Calu3 (cell line): ENCODE measurements around the gene SRR. TPM values are rescaled to one million over a fixed set of nuclear protein-coding genes. Genes with fewer than 3 reads are reported as not detected.

Source experiments
- BruUV-seq: library from RNA; stranded (reverse); fragments of 400-500 nt; replicated peaks from 2 replicates; lab custom pipeline; 2021; lab: Mats Ljungman, UMichigan
- CTCF ChIA-PET: fragments of 300-600 bp; sonication (Branson Sonifier 250); formaldehyde crosslinking; loops from one replicate; lab custom pipeline; 2022; ENCODE audit warnings: antibody characterized with exemption; lab: Charles Lee
- DNase-seq: peaks from one replicate; pipeline ENCODE4 v3.0.0; 2022
- H3K27ac Mint-ChIP-seq: one replicate; pipeline ENCODE4 v1.8.0; 2022; ENCODE audit warnings: mixed read lengths; ENCODE audit not compliant: unreplicated experiment
- H3K27me3 Mint-ChIP-seq: one replicate; pipeline ENCODE4 v1.8.0; 2022; ENCODE audit warnings: mixed read lengths; ENCODE audit not compliant: unreplicated experiment
- H3K36me3 Mint-ChIP-seq: one replicate; pipeline ENCODE4 v1.8.0; 2022; ENCODE audit warnings: mild to moderate bottlenecking, moderate library complexity, mixed read lengths; ENCODE audit not compliant: insufficient read depth, unreplicated experiment
- H3K4me1 Mint-ChIP-seq: one replicate; pipeline ENCODE4 v1.8.0; 2022; ENCODE audit warnings: mild to moderate bottlenecking, low read depth, mixed read lengths; ENCODE audit not compliant: unreplicated experiment
- H3K4me3 Mint-ChIP-seq: one replicate; pipeline ENCODE4 v1.8.0; 2022; ENCODE audit warnings: mild to moderate bottlenecking, low read depth, moderate library complexity, mixed read lengths; ENCODE audit not compliant: unreplicated experiment
- H3K9me3 Mint-ChIP-seq: one replicate; pipeline ENCODE4 v1.8.0; 2022; ENCODE audit warnings: low read depth, mixed read lengths; ENCODE audit not compliant: unreplicated experiment
- intact Hi-C: fragments of 100-400 bp; cut with micrococcal nuclease; formaldehyde crosslinking; loops from one replicate; pipeline ENCODE4 v1.10.0; 2022; ENCODE audit not compliant: unreplicated experiment
- total RNA-seq: library from RNA; stranded (reverse); gene quantifications from 2 replicates; pipeline ENCODE4 v1.2.3, GENCODE V29; 2022
- TF ChIP-seq, protein P1 (sequence below): fragments of 200-600 bp; IDR thresholded peaks from one replicate; pipeline ENCODE4 v1.8.0; 2022; ENCODE audit warnings: antibody characterized with exemption; ENCODE audit not compliant: unreplicated experiment

SRR gene
- total RNA-seq, 1 experiment from 2014 or later, result 6.4 TPM

- Mint-ChIP-seq H3K4me1 (peaks cover 22% of the 10 kb centered on the region), H3K27me3 (no peaks in the 10 kb centered on the region), H3K4me3 (no peak overlapping the region), H3K27ac (no peak overlapping the region), H3K36me3 (peaks cover 39% of the 10 kb centered on the region), H3K9me3 (no peaks in the 10 kb centered on the region)
- intact Hi-C loops, result no loop called here
- CTCF ChIA-PET, result interaction anchor here (1.5 kb wide), 1 partner anchor 53 kb away, joined by 3 read pairs; no protein-coding TSS in a partner anchor
- TF ChIP-seq, protein P1, sequence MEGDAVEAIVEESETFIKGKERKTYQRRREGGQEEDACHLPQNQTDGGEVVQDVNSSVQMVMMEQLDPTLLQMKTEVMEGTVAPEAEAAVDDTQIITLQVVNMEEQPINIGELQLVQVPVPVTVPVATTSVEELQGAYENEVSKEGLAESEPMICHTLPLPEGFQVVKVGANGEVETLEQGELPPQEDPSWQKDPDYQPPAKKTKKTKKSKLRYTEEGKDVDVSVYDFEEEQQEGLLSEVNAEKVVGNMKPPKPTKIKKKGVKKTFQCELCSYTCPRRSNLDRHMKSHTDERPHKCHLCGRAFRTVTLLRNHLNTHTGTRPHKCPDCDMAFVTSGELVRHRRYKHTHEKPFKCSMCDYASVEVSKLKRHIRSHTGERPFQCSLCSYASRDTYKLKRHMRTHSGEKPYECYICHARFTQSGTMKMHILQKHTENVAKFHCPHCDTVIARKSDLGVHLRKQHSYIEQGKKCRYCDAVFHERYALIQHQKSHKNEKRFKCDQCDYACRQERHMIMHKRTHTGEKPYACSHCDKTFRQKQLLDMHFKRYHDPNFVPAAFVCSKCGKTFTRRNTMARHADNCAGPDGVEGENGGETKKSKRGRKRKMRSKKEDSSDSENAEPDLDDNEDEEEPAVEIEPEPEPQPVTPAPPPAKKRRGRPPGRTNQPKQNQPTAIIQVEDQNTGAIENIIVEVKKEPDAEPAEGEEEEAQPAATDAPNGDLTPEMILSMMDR, result no peak
- no peak for DNase-seq
- BruUV-seq, result no TSS peak
These were observed 59.1 kb downstream of the SRR start for GRCh38 chr17:2362881-2363280.

- BruUV-seq, result no TSS peak
- CTCF ChIA-PET, result interaction anchor here (0.6 to 1.5 kb wide), 2 partner anchors 8 to 53 kb away, joined by 3 to 5 read pairs; no protein-coding TSS in a partner anchor
- TF ChIP-seq, protein P1, result no peak
- intact Hi-C loops, result no loop called here
- Mint-ChIP-seq H3K27ac (no peak overlapping the region), H3K9me3 (no peaks in the 10 kb centered on the region), H3K36me3 (peaks cover 39% of the 10 kb centered on the region), H3K4me1 (peaks cover 18% of the 10 kb centered on the region), H3K4me3 (no peak overlapping the region), H3K27me3 (no peaks in the 10 kb centered on the region)
- DNase-seq, result no peak
These were observed 59.6 kb downstream of the SRR start for GRCh38 chr17:2363318-2363717.

- Mint-ChIP-seq H3K27ac (no peak overlapping the region), H3K27me3 (no peaks in the 10 kb centered on the region), H3K36me3 (peaks cover 39% of the 10 kb centered on the region), H3K4me3 (no peak overlapping the region), H3K9me3 (no peaks in the 10 kb centered on the region), H3K4me1 (peaks cover 17% of the 10 kb centered on the region)
- no peak for DNase-seq
- no TSS peak for BruUV-seq
- CTCF ChIA-PET, result interaction anchor here (0.6 to 1.5 kb wide), 2 partner anchors 7 to 52 kb away, joined by 3 to 5 read pairs; no protein-coding TSS in a partner anchor
- intact Hi-C loops, result no loop called here
- TF ChIP-seq, protein P1, result no peak
These were observed 60.4 kb downstream of the SRR start for GRCh38 chr17:2363851-2364762.

DNA sequence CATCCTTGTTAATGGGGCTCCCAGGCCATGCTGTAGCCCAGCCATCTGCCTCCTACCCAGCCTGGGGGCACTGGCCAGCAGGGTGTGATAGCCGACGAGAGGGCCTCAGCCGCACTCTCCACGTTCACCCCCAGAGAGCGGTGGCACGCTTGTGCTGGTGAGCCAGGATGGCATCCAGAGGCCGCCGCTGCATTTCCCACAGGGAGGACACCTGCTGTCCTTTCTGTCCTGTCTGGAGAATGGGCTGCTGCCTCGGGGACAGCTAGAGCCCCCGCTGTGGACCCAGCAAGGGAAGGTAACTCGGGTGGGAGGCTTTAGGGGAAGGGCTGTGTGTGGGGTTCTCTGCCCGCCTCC lies 61.0 kb downstream of the SRR start:
- CTCF ChIA-PET, result no interaction called here
- H3K4me3 Mint-ChIP-seq, result no peak overlapping the region
- intact Hi-C loops, result no loop called here

More for the DNA sequence above, 61.0 kb downstream of the SRR start:
- Mint-ChIP-seq H3K27me3 (no peaks in the 10 kb centered on the region), H3K4me1 (peaks cover 17% of the 10 kb centered on the region), H3K27ac (no peak overlapping the region), H3K36me3 (peaks cover 39% of the 10 kb centered on the region), H3K9me3 (no peaks in the 10 kb centered on the region)
- DNase-seq, result no peak
- TF ChIP-seq, protein P1, result no peak
- no TSS peak for BruUV-seq
